ENCODE data around the gene PRPF19.
A peak's percentile ranks its signal among the peaks of the same experiment; 100 is the strongest.

GRCh38 chr11:60944490-60945294, 38.3 kb upstream of the PRPF19 start:
- TF ChIP-seq CTCF (IDR thresholded peaks at IDR 0.05) (peak in 1 of 6 experiments; percentile 39), POLR2A (IDR thresholded peaks at IDR 0.05) (no peak)
